ENCODE results near the gene IL32.

DNA sequence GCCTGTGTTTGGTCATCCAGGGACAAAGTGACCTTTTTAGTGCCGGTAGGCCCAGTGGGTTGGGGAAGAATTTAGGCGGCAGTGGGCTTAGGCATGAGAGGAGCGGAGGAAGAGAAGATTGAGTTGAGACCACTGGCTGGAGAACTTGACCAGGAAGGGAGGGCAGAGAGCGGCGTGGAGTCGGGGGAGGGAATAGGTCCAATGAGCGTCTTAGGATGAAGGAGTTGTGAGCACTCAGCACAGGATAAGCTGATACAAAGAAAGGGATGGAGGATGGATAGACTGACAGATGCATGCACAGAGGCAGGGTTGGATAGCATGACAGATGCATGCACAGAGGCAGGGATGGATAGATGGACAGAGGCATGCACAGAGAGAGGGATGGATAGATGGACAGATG lies 8.0 kb downstream of the IL32 start:
- TF ChIP-seq, protein P1, sequence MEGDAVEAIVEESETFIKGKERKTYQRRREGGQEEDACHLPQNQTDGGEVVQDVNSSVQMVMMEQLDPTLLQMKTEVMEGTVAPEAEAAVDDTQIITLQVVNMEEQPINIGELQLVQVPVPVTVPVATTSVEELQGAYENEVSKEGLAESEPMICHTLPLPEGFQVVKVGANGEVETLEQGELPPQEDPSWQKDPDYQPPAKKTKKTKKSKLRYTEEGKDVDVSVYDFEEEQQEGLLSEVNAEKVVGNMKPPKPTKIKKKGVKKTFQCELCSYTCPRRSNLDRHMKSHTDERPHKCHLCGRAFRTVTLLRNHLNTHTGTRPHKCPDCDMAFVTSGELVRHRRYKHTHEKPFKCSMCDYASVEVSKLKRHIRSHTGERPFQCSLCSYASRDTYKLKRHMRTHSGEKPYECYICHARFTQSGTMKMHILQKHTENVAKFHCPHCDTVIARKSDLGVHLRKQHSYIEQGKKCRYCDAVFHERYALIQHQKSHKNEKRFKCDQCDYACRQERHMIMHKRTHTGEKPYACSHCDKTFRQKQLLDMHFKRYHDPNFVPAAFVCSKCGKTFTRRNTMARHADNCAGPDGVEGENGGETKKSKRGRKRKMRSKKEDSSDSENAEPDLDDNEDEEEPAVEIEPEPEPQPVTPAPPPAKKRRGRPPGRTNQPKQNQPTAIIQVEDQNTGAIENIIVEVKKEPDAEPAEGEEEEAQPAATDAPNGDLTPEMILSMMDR (IDR thresholded peaks at IDR 0.05) = no peak
- TF ChIP-seq EZH2 (IDR thresholded peaks at IDR 0.05; ENCODE audit: borderline replicate concordance, insufficient read depth, low read depth, low read length, poor library complexity, severe bottlenecking) = no peak
